MV-4-11 (cell line): ENCODE results near the gene PLEKHG4B.
"Not testable (repeated sequence)": the region's sequence is repeated elsewhere in the genome, so short reads cannot be mapped to it uniquely, and the experiment has no call there.

Experiments used
- DNase-seq: peaks from one replicate; lab custom pipeline; 2025; lab: John Stamatoyannopoulos, UW

The PLEKHG4B gene

GRCh38 chr5:199950-200645 lies 108.1 kb downstream of the PLEKHG4B start:
- DNase-seq = no peak

GRCh38 chr5:200985-201384 lies 109.0 kb downstream of the PLEKHG4B start:
- no peak for DNase-seq

- no peak for DNase-seq
These were observed 109.7 kb downstream of the PLEKHG4B start for GRCh38 chr5:201672-202071.

- DNase-seq = no peak
These were observed 111.4 kb downstream of the PLEKHG4B start for GRCh38 chr5:203246-203930.

- DNase-seq = no peak
These were observed 112.0 kb downstream of the PLEKHG4B start for GRCh38 chr5:204001-204400.

- DNase-seq = no peak
These were observed 112.5 kb downstream of the PLEKHG4B start for GRCh38 chr5:204462-204861.

- DNase-seq = no peak
These were observed 113.2 kb downstream of the PLEKHG4B start for GRCh38 chr5:204966-205670.

GRCh38 chr5:206406-206805 lies 114.4 kb downstream of the PLEKHG4B start:
- no peak for DNase-seq

GRCh38 chr5:206927-207536 lies 115.1 kb downstream of the PLEKHG4B start:
- no peak for DNase-seq

- no peak for DNase-seq
These were observed 115.6 kb downstream of the PLEKHG4B start for GRCh38 chr5:207599-207998.

- DNase-seq = no peak
These were observed 116.6 kb downstream of the PLEKHG4B start for GRCh38 chr5:208449-209114.

GRCh38 chr5:213803-214395 lies 121.9 kb downstream of the PLEKHG4B start:
- DNase-seq = no peak

GRCh38 chr5:215256-215655 lies 123.3 kb downstream of the PLEKHG4B start:
- DNase-seq = not testable (repeated sequence)

- DNase-seq = not testable (repeated sequence)
These were observed 124.1 kb downstream of the PLEKHG4B start for GRCh38 chr5:216076-216475.

- peak; percentile 87 for DNase-seq
These were observed 125.8 kb downstream of the PLEKHG4B start, which contains the start of the genes CCDC127 and SDHA for GRCh38 chr5:217494-218456. TSS of gene CCDC127 (minus strand) at chr5:218153. CDS start at chr5:216849, 1,304 bp downstream. TSS of gene SDHA (plus strand) at chr5:218320. CDS start at chr5:218356, 36 bp downstream.

- peak; percentile 30 for DNase-seq
These were observed 126.7 kb downstream of the PLEKHG4B start for GRCh38 chr5:218457-219291.

- DNase-seq = no peak
These were observed 127.5 kb downstream of the PLEKHG4B start for GRCh38 chr5:219460-219863.

GRCh38 chr5:219991-220390 lies 128.0 kb downstream of the PLEKHG4B start:
- DNase-seq = no peak
